Activated T-cell treated with anti-CD3 and anti-CD28 coated beads for 48 hours (primary cell): ENCODE measurements around the gene SLC13A5.

Source experiments
- DNase-seq: peaks from one replicate; pipeline ENCODE4 v3.0.0-alpha.2; 2020; ENCODE audit warnings: low read depth

Gene SLC13A5

GRCh38 chr17:6638046-6638908 is 74.9 kb downstream of the SLC13A5 start:
- no peak for DNase-seq

GRCh38 chr17:6637458-6637840 is 75.7 kb downstream of the SLC13A5 start:
- no peak for DNase-seq

- DNase-seq = no peak
These were observed 76.3 kb downstream of the SLC13A5 start for GRCh38 chr17:6636616-6637457.

GRCh38 chr17:6636105-6636504 is 77.1 kb downstream of the SLC13A5 start:
- DNase-seq = no peak
